Activated CD8-positive, alpha-beta memory T cell treated with anti-CD3 and anti-CD28 coated beads, Interleukin-2, amount 50 U/mL, for 48 hours (primary cell): Measurements from ENCODE around the gene SEC24D.
"Not testable (repeated sequence)": the region's sequence is repeated elsewhere in the genome, so short reads cannot be mapped to it uniquely, and the experiment has no call there.

Experiments used
- DNase-seq: peaks from one replicate; pipeline ENCODE4 v3.0.0-alpha.2; 2020

Gene SEC24D

GRCh38 chr4:118803253-118803652 lies 32.7 kb downstream of the SEC24D start:
- no peak for DNase-seq

- DNase-seq: no peak
These were observed 33.9 kb downstream of the SEC24D start for GRCh38 chr4:118801895-118802575.

GRCh38 chr4:118799231-118799942 lies 36.5 kb downstream of the SEC24D start:
- DNase-seq: no peak

- no peak for DNase-seq
These were observed 37.3 kb downstream of the SEC24D start for GRCh38 chr4:118798658-118799057.

- no peak for DNase-seq
These were observed 38.3 kb downstream of the SEC24D start for GRCh38 chr4:118797558-118798142.

GRCh38 chr4:118791690-118792446 lies 44.1 kb downstream of the SEC24D start:
- DNase-seq: not testable (repeated sequence)

- DNase-seq: no peak
These were observed 45.4 kb downstream of the SEC24D start for GRCh38 chr4:118790544-118790943.

GRCh38 chr4:118788911-118789310 lies 47.0 kb downstream of the SEC24D start:
- DNase-seq: no peak

GRCh38 chr4:118787844-118788380 lies 48.0 kb downstream of the SEC24D start:
- DNase-seq: no peak

GRCh38 chr4:118784776-118785175 lies 51.1 kb downstream of the SEC24D start:
- DNase-seq: no peak

- no peak for DNase-seq
These were observed 52.0 kb downstream of the SEC24D start for GRCh38 chr4:118783887-118784286.

- DNase-seq: not testable (repeated sequence)
These were observed 53.0 kb downstream of the SEC24D start for GRCh38 chr4:118782886-118783285.

- DNase-seq: not testable (repeated sequence)
These were observed 58.3 kb downstream of the SEC24D start for GRCh38 chr4:118777649-118778048.

- not testable (repeated sequence) for DNase-seq
These were observed 58.8 kb downstream of the SEC24D start for GRCh38 chr4:118776955-118777640.

GRCh38 chr4:118776157-118776954 lies 59.6 kb downstream of the SEC24D start:
- DNase-seq: no peak

GRCh38 chr4:118775405-118775804 lies 60.5 kb downstream of the SEC24D start:
- no peak for DNase-seq

- DNase-seq: no peak
These were observed 60.9 kb downstream of the SEC24D start for GRCh38 chr4:118774989-118775388.

- DNase-seq: no peak
These were observed 61.6 kb downstream of the SEC24D start for GRCh38 chr4:118774321-118774720.

- DNase-seq: no peak
These were observed 62.5 kb downstream of the SEC24D start for GRCh38 chr4:118773429-118773792.

- no peak for DNase-seq
These were observed 63.0 kb downstream of the SEC24D start for GRCh38 chr4:118772767-118773428.
